GM19467 (cell line): ENCODE measurements around the gene STRADA.

Source experiments
- ATAC-seq: cut with Tn5 transposase; IDR thresholded peaks from one replicate; pipeline ENCODE4 v1.9.1; 2021; ENCODE audit warnings: mild to moderate bottlenecking, moderate library complexity; ENCODE audit not compliant: unreplicated experiment

The STRADA gene

GRCh38 chr17:63703029-63703428, 38.6 kb downstream of the STRADA start:
- ATAC-seq = no peak

DNA sequence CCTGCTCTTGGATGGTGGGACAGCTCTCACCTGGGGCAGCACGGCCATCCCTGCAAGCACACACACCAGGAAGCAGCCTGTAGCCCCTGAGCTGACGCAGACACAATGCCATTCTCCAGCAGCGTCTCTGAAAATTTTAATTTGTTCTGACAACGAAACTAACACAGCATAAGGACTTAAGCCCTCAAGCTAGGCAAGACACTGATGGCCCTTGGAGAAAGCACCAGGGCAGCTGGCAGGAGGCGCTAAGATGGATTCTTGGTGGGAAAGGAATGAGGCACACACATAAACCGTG, 38.9 kb downstream of the STRADA start:
- ATAC-seq = no peak

DNA sequence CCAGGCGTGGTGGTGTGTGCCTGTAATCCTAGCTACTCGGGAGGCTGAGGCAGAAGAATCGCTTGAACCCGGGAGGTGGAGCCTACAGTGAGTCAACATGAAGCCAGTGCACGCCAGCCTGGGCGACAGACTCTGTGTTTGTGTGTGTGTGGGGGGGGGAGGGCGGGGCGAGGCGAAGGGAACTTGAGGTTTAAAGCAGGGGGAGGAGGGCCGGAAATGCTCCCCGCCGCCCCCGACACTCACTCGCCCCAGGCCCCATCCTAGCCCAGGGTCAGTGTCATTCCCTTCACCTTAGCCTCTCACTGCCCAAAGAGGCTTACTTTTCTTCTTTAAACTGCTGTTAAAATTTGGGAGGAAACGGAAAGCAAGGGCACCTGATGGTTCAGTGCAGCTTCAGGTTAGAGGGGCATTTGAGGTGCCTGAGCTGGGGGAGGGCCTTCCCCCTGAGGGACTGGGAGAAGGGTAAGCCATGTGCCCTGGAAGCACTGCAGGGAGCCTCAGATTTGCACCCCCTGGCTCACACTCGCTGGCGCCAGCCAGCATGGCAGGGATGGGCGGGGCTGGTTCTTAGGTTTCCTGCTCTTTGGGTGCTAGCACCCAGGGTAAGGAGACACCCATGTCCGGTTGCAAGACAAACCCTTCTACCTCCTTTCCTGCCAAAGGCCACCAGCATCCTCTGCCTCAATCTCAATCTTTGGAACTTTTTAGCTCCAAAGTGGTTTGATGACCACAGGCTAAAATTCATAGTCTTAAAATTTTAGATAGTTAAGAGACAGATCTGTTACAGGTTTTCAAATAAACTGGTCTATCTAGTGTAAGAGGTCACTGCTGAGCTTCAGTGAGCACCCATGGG, 39.5 kb downstream of the STRADA start:
- ATAC-seq = no peak

GRCh38 chr17:63701456-63701820, 40.2 kb downstream of the STRADA start:
- ATAC-seq = no peak

DNA sequence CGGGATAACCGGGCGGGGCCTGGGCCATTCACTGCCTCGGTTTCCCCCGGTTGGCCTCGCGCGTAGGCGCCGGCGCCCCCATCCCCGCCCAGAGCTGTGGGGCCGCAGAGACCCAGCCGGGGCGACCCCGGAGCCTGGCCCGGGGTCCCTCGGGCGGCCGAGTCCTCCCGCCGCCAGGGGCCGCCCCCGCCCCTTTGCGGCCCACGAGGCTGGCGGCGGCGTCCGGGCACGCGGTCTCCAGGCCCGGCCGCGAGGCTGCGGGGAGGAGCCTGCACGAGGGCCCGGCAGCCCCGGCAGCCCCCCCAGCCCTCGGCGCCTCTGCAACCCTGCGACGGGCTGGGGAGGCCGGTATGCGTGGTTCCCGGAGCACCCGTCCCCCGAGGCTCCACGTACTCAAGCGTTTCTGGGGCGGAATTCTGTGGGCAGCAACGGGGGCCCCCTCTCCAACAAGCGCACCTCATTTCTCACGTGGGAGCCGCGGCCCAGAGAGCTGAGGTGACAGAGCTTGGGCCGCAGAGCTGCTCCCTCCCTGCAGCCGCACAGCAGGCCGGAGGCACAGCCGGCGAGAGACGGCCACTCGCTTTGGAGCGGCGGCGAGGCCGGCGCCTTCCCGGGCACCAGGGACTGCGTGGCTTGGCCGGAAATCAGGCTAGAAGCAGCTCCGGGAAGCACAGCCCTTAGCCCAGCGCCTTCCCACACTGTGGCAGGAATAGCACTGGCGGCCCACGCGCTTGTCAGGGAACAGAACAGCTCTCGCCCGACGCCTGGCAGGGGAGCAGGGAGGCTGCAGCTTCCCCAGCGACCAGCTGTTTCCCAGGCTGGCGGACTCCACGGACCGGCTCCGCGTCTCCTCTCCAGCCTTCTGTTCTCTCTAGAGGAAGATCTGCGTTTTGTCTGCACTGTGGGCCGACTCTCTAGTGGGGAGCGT, 40.8 kb downstream of the STRADA start:
- no peak for ATAC-seq

DNA sequence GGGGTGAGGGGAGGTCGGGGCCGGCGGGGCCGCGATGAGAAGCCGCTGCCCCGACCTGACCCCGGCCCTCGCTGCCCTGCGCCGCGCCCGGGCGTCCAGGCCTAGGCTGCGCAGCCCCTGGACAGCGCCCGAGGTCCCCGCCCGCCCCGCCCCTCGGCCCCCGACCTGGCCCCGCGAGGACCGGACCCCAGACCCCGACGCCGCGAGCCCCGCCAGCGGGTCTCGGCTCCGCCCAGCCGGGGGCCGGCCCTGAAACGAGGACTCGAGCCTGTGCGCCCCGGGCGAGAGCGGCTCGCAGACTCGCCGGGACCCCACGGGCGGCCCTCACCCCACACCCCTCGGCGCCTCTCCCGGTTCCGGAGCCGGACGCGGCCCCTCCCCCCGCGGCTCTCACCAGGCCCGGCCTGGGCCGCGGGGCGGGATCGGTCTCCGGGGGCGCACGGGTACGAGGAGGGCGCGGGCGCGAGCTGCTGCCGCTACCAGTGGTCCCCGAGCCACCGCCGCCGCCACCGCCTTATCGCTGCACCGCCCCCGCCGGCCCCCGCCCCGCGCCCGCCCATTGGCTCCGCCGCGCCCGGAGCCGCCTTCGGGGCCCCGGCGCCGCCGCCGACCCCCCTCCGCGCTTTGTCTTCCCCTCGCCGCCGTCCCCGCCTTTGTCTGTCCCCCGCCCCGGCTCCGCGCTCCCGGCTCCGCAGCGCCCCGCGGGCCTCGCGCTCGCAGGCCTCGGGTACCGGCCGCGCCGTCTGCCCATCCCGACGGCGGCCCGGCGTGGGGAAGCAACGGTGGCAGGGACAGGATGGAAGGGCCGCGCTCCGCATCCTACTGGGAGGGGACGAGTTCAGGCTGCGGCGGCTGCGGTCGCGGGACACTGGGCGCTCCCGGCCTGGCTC, 41.7 kb downstream of the STRADA start, which contains the start of gene LIMD2:
TSS of gene LIMD2 (minus strand) at position 488 of the 890 bp plus-strand sequence. CDS start 827 bp downstream, outside the sequence.
- ATAC-seq = peak; percentile 8

GRCh38 chr17:63698886-63699637, 42.5 kb downstream of the STRADA start:
- ATAC-seq = peak; percentile 21

DNA sequence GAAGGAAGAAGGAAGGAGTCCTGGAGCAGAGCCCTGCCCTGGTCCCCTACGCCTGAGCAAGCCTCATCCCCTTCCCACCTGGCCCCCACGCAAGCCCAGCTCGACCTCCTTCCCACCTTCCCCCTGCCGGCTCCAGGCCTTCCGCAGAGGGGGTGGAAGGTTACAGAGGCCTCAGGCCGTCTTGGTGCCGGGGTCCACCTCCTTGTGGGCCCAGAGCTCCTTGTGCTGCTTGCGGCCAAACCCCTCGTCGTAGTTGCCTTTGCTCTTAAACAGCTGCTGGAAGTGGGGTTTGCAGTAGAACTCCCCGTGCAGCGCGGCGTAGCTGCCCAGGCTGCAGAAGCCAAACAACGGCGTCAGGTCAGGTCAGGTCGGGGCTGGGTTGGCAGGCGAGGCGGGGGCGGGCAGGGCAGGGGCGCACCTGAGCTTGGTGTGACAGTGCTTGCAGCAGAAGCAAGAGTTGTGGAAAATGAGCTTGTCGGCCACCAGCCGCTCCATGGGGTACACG, 43.2 kb downstream of the STRADA start:
- ATAC-seq = no peak

GRCh38 chr17:63697341-63698286, 44.0 kb downstream of the STRADA start:
- ATAC-seq = no peak

GRCh38 chr17:63696381-63696961, 45.1 kb downstream of the STRADA start:
- ATAC-seq = no peak

GRCh38 chr17:63695889-63696288, 45.7 kb downstream of the STRADA start:
- no peak for ATAC-seq

- no peak for ATAC-seq
These were observed 46.4 kb downstream of the STRADA start for GRCh38 chr17:63694950-63695773.

- ATAC-seq = no peak
These were observed 47.2 kb downstream of the STRADA start for GRCh38 chr17:63694229-63694949.

DNA sequence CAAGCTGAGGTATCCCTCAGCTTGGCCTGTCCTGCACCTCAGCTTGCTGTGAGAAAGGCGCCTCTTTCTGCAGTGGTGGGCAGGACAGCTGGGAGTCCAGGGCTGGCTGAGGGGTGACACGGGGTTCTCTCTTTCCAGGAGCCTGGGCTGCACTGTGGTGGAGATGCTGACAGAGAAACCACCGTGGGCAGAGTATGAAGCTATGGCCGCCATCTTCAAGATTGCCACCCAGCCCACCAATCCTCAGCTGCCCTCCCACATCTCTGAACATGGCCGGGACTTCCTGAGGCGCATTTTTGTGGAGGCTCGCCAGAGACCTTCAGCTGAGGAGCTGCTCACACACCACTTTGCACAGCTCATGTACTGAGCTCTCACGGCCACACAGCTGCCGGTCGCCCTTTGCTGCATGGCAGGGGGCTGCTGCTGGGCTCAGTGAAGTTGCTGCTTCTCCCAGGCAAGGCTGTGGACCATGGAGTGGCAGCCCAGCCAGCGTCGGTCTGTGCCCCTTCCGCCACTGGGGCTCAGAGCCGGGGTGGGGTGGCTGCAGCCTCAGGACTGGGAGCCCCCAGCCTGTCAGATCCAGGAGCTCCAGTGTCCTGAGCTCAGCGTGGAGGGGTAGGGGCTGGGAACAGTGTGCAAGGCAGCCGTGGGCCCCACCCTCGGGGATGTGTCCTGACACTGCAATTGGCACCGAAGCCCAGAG, 48.0 kb downstream of the STRADA start:
- no peak for ATAC-seq

GRCh38 chr17:63692195-63692816, 49.3 kb downstream of the STRADA start:
- no peak for ATAC-seq

DNA sequence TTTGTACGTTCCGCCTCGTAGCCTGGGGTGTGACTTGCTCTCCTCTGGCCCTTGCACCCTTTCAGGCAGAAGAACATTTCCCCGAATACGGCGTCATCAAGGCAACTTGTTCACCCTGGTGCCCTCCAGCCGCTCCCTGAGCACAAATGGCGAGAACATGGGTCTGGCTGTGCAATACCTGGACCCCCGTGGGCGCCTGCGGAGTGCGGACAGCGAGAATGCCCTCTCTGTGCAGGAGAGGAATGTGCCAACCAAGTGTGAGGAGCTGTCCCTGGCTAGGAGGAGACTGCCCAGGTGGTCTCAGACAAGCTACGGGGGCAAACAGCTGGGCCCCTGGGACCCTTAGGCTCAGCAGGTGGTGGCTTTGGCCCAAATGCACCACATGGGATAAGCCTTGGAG, 52.1 kb downstream of the STRADA start:
- no peak for ATAC-seq
